CMK (cell line): ENCODE results near the gene DEAF1.

ENCODE experiments used
- DNase-seq: peaks from one replicate; pipeline ENCODE4 v3.0.0-alpha.2; 2010; ENCODE audit warnings: low read depth

DEAF1 gene

GRCh38 chr11:643366-643765, 51.7 kb downstream of the DEAF1 start:
- no peak for DNase-seq

GRCh38 chr11:641806-642370, 53.1 kb downstream of the DEAF1 start:
- no peak for DNase-seq

- no peak for DNase-seq
Observed at GRCh38 chr11:640021-640706, 54.9 kb downstream of the DEAF1 start.

- no peak for DNase-seq
Observed at GRCh38 chr11:639332-639955, 55.6 kb downstream of the DEAF1 start.

- DNase-seq = no peak
Observed at GRCh38 chr11:638631-639331, 56.2 kb downstream of the DEAF1 start.

GRCh38 chr11:637593-638521, 57.2 kb downstream of the DEAF1 start:
- DNase-seq = no peak

- no peak for DNase-seq
Observed at GRCh38 chr11:637333-637592, 57.8 kb downstream of the DEAF1 start.

GRCh38 chr11:636511-637332, 58.3 kb downstream of the DEAF1 start, which contains the start of gene DRD4:
TSS of gene DRD4 (plus strand) at chr11:637269. CDS start at chr11:637305, 36 bp downstream.
- no peak for DNase-seq

- DNase-seq = no peak
Observed at GRCh38 chr11:635945-636510, 59.0 kb downstream of the DEAF1 start.

GRCh38 chr11:630871-631270, 64.2 kb downstream of the DEAF1 start:
- DNase-seq = no peak

GRCh38 chr11:629237-629583, 65.8 kb downstream of the DEAF1 start:
- DNase-seq = no peak

- DNase-seq = no peak
Observed at GRCh38 chr11:628056-628455, 67.0 kb downstream of the DEAF1 start.

- DNase-seq = no peak
Observed at GRCh38 chr11:627308-627576, 67.8 kb downstream of the DEAF1 start.

- no peak for DNase-seq
Observed at GRCh38 chr11:626475-627307, 68.3 kb downstream of the DEAF1 start, which contains the start of gene SCT. TSS of gene SCT (minus strand) at chr11:627181. CDS start at chr11:627143, 38 bp downstream.

GRCh38 chr11:625636-626268, 69.3 kb downstream of the DEAF1 start:
- DNase-seq = no peak

GRCh38 chr11:624705-625635, 70.1 kb downstream of the DEAF1 start, which contains the start of gene CDHR5:
TSS of gene CDHR5 (minus strand) at chr11:624955. CDS start at chr11:624902, 53 bp downstream.
- DNase-seq = no peak

GRCh38 chr11:623999-624704, 70.9 kb downstream of the DEAF1 start:
- no peak for DNase-seq
